ENCODE data around the gene CLTB. TPM values are rescaled to one million over a fixed set of nuclear protein-coding genes. Genes with fewer than 3 reads are reported as not detected.

The CLTB gene
- total and polyA plus RNA-seq, 2 of the 13 experiments (the other 11 are each of a cell fraction or from before 2014, with no cell fraction given) = 23.3 to 33.8 TPM

DNA sequence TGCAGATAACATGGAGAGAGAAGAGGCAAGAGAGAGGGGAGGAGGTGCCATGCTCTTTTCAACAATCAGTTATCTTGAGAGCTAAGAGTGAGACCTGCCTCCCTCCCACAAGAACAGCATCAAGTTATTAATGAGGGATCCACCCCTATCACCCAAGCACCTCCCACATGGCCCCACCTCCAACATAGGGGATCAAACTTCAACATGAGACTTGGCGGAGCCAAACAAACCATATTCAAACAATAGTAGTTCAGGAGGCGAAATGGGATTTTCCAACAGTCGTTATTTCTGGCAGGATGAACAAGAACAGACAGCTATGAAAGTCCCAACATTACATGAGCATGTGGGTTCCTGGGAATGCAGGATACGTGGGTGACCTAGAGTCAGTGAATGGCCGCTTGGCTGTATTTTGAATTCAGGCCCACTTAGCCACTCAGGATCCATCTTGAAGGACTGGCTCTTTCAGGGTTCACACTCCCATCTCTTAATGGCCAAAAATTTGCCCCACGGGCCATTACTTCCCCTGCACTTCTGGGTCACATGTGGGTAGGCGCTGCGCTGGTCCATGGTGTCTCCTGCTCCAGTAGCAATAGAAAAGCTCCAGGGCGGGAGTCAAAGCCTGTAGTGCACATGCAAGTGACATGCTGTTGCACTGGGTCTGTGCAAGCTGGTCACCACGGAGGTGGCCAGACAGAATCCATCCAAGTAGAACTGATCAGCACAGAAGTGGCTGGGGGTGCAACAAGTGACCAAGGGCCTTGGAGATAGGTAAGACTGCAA is 24.8 kb upstream of the CLTB start (continued):
- TF ChIP-seq ZNF660 (CRISPR knock-in tag; IDR thresholded peaks at IDR 0.05; ENCODE audit: borderline replicate concordance, low read depth) (no peak), TBX3 (IDR thresholded peaks at IDR 0.05; ENCODE audit: borderline replicate concordance) (no peak), ZMYM3 (CRISPR knock-in tag; IDR thresholded peaks at IDR 0.05) (no peak; the same call in 1 of the 2 replicates), XRCC5 (optimal IDR thresholded peaks at IDR 0.05; ENCODE audit: low read length) (no peak), HNRNPLL (IDR thresholded peaks at IDR 0.05; ENCODE audit: low read depth, low read length, poor library complexity, severe bottlenecking) (no peak), NFE2L2 (IDR thresholded peaks at IDR 0.05; ENCODE audit: low read length) (no peak), ATAD3A (CRISPR knock-in tag; IDR thresholded peaks at IDR 0.05) (no peak), ZFP36L1 (CRISPR knock-in tag; IDR thresholded peaks at IDR 0.05) (no peak), BHLHE40 (IDR thresholded peaks at IDR 0.05; ENCODE audit: low read length) (no peak), IRF2 (CRISPR knock-in tag; IDR thresholded peaks at IDR 0.05) (0 out of 2 replicates have a peak, but pooled peaks have one; percentile 41), HNF4A (CRISPR knock-in tag; IDR thresholded peaks at IDR 0.05) (peak; percentile 35; the same call in 1 of the 2 replicates), ZNF615 (CRISPR knock-in tag; IDR thresholded peaks at IDR 0.05; ENCODE audit: borderline replicate concordance) (0 out of 2 replicates have a peak, but pooled peaks have one; percentile 19), HES4 (CRISPR knock-in tag; IDR thresholded peaks at IDR 0.05; ENCODE audit: borderline replicate concordance) (peak; percentile 55; the same call in 1 of the 2 replicates), TEAD3 (CRISPR knock-in tag; optimal IDR thresholded peaks at IDR 0.05; ENCODE audit: borderline replicate concordance) (peak; percentile 43), SRSF1 (optimal IDR thresholded peaks at IDR 0.05; ENCODE audit: low read depth, low read length) (no peak), HMG20A (CRISPR knock-in tag; IDR thresholded peaks at IDR 0.05; ENCODE audit: borderline replicate concordance) (no peak)
- TF ChIP-seq, protein P1, sequence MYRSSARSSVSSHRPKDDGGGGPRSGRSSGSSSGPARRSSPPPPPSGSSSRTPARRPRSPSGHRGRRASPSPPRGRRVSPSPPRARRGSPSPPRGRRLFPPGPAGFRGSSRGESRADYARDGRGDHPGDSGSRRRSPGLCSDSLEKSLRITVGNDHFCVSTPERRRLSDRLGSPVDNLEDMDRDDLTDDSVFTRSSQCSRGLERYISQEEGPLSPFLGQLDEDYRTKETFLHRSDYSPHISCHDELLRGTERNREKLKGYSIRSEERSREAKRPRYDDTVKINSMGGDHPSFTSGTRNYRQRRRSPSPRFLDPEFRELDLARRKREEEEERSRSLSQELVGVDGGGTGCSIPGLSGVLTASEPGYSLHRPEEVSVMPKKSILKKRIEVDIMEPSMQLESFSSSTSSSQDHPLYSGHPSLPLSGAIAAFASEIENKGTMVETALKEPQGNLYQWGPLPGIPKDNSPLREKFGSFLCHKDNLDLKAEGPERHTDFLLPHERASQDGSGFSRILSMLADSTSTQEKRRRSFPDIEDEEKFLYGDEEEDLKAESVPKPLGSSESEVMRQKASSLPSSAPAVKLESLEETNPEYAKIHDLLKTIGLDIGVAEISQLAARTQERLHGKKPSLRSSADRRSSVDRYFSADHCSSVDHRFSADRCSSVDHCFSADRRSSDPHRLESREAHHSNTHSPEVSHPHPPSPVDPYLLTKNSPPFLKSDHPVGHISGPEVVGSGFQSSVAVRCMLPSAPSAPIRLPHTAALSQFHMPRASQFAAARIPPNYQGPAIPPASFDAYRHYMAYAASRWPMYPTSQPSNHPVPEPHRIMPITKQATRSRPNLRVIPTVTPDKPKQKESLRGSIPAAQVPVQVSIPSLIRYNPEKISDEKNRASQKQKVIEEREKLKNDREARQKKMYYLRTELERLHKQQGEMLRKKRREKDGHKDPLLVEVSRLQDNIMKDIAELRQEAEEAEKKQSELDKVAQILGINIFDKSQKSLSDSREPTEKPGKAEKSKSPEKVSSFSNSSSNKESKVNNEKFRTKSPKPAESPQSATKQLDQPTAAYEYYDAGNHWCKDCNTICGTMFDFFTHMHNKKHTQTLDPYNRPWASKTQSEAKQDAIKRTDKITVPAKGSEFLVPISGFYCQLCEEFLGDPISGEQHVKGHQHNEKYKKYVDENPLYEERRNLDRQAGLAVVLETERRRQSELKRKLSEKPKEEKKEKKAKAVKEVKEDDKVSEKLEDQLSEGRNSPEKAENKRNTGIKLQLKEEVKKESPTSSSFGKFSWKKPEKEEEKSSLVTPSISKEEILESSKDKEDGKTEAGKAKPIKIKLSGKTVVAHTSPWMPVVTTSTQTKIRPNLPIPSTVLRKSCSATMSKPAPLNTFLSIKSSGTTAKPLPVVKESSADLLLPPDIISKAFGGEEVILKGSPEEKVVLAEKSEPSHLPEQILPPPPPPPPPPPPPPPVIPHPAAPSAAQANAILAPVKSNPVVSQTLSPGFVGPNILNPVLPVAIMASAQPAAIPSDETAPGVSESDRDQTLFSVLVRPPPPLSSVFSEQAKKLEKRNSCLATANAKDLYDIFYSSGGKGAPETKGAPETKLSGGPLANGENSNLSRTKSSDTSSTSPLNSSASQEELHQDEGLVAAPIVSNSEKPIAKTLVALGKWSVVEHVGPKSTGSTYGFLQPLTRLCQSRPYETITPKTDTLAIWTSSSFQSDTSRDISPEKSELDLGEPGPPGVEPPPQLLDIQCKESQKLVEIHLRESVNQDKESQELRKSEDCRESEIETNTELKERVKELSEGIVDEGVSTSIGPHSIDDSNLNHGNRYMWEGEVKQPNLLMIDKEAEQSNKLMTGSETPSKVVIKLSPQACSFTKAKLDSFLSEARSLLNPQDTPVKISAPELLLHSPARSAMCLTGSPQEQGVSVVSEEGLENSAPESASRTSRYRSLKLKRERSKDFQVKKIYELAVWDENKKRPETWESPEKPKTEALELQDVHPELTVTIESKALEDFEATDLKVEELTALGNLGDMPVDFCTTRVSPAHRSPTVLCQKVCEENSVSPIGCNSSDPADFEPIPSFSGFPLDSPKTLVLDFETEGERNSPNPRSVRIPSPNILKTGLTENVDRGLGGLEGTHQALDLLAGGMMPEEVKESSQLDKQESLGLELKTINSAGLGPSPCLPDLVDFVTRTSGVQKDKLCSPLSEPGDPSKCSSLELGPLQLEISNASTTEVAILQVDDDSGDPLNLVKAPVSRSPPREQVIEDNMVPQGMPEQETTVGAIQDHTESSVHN (CRISPR knock-in tag; IDR thresholded peaks at IDR 0.05) = no peak
- TF ChIP-seq, protein P2, sequence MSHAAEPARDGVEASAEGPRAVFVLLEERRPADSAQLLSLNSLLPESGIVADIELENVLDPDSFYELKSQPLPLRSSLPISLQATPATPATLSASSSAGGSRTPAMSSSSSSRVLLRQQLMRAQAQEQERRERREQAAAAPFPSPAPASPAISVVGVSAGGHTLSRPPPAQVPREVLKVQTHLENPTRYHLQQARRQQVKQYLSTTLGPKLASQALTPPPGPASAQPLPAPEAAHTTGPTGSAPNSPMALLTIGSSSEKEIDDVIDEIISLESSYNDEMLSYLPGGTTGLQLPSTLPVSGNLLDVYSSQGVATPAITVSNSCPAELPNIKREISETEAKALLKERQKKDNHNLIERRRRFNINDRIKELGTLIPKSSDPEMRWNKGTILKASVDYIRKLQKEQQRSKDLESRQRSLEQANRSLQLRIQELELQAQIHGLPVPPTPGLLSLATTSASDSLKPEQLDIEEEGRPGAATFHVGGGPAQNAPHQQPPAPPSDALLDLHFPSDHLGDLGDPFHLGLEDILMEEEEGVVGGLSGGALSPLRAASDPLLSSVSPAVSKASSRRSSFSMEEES (CRISPR knock-in tag; IDR thresholded peaks at IDR 0.05) = peak; percentile 20; the same call in 1 of the 2 replicates
- TF ChIP-seq, protein P3, sequence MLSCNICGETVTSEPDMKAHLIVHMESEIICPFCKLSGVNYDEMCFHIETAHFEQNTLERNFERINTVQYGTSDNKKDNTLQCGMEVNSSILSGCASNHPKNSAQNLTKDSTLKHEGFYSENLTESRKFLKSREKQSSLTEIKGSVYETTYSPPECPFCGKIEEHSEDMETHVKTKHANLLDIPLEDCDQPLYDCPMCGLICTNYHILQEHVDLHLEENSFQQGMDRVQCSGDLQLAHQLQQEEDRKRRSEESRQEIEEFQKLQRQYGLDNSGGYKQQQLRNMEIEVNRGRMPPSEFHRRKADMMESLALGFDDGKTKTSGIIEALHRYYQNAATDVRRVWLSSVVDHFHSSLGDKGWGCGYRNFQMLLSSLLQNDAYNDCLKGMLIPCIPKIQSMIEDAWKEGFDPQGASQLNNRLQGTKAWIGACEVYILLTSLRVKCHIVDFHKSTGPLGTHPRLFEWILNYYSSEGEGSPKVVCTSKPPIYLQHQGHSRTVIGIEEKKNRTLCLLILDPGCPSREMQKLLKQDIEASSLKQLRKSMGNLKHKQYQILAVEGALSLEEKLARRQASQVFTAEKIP (CRISPR knock-in tag; IDR thresholded peaks at IDR 0.05; ENCODE audit: borderline replicate concordance) = no peak

Data from HepG2 (cell line).